ENCODE data around the gene DACT2. TPM values are rescaled to one million over a fixed set of nuclear protein-coding genes. Genes with fewer than 3 reads are reported as not detected.

Gene DACT2
- total RNA-seq, 1 experiment from 2014 or later = 4.9 TPM

GRCh38 chr6:168309183-168309582 is 10.4 kb downstream of the DACT2 start:
- no peak for TF ChIP-seq ZNF416 (CRISPR knock-in tag; IDR thresholded peaks at IDR 0.05)
- no peak for TF ChIP-seq IRF1 (CRISPR knock-in tag; IDR thresholded peaks at IDR 0.05)
- no peak for TF ChIP-seq FOXK1 (CRISPR knock-in tag; IDR thresholded peaks at IDR 0.05)
- TF ChIP-seq NFE2L1 (CRISPR knock-in tag; IDR thresholded peaks at IDR 0.05) = no peak
- no peak for TF ChIP-seq ZNF423 (CRISPR knock-in tag; IDR thresholded peaks at IDR 0.05)
- no peak for TF ChIP-seq PRDM15 (CRISPR knock-in tag; IDR thresholded peaks at IDR 0.05)
- no peak for TF ChIP-seq ZNF396 (CRISPR knock-in tag; IDR thresholded peaks at IDR 0.05; ENCODE audit: borderline replicate concordance)
- TF ChIP-seq ETV6 (CRISPR knock-in tag; IDR thresholded peaks at IDR 0.05) = no peak
- ChIA-PET CTCF (no interaction called here), POLR2A (no interaction called here)
- H3K4me1 Mint-ChIP-seq = peaks cover 32% of the 10 kb centered on the region
- no peak for DNase-seq (ENCODE audit: low spot score)
- no peaks in the 10 kb centered on the region for H3K27me3 Mint-ChIP-seq (ENCODE audit: low read depth)
- H3K27ac Mint-ChIP-seq = no peak overlapping the region
- no peak overlapping the region for H3K4me3 Mint-ChIP-seq
- no peaks in the 10 kb centered on the region for H3K9me3 Mint-ChIP-seq
- ATAC-seq = no peak
- no peaks in the 10 kb centered on the region for H3K36me3 Mint-ChIP-seq

GRCh38 chr6:168308390-168309144 is 11.0 kb downstream of the DACT2 start:
- H3K4me1 Mint-ChIP-seq = peaks cover 26% of the 10 kb centered on the region
- no peak overlapping the region for H3K4me3 Mint-ChIP-seq
- no peaks in the 10 kb centered on the region for H3K9me3 Mint-ChIP-seq
- TF ChIP-seq STAT6 (CRISPR knock-in tag; conservative IDR thresholded peaks at IDR 0.05; ENCODE audit: low read depth) = no peak
- TF ChIP-seq ZNF317 (CRISPR knock-in tag; IDR thresholded peaks at IDR 0.05; ENCODE audit: borderline replicate concordance, low read depth) = no peak
- TF ChIP-seq HMGA2 (CRISPR knock-in tag; IDR thresholded peaks at IDR 0.05) = no peak
- no peak for TF ChIP-seq CDX4 (CRISPR knock-in tag; IDR thresholded peaks at IDR 0.05; ENCODE audit: borderline replicate concordance)
- no peak for TF ChIP-seq CBFB (CRISPR knock-in tag; IDR thresholded peaks at IDR 0.05; ENCODE audit: low read depth)
- ChIA-PET CTCF (no interaction called here), POLR2A (no interaction called here)
- H3K36me3 Mint-ChIP-seq = no peaks in the 10 kb centered on the region
- no peaks in the 10 kb centered on the region for H3K27me3 Mint-ChIP-seq (ENCODE audit: low read depth)
- no peak overlapping the region for H3K27ac Mint-ChIP-seq
- no peak for DNase-seq (ENCODE audit: low spot score)
- no peak for ATAC-seq

GRCh38 chr6:168307695-168308021 is 11.9 kb downstream of the DACT2 start:
- H3K4me1 Mint-ChIP-seq = peaks cover 23% of the 10 kb centered on the region
- no peak overlapping the region for H3K4me3 Mint-ChIP-seq
- no peaks in the 10 kb centered on the region for H3K36me3 Mint-ChIP-seq
- H3K27me3 Mint-ChIP-seq (ENCODE audit: low read depth) = no peaks in the 10 kb centered on the region; the same call in 1 of the 2 replicates
- POLR2A ChIA-PET = no interaction called here
- H3K9me3 Mint-ChIP-seq = no peaks in the 10 kb centered on the region
- no peak overlapping the region for H3K27ac Mint-ChIP-seq
- CTCF ChIA-PET = no interaction called here
- no peak for ATAC-seq
- DNase-seq (ENCODE audit: low spot score) = no peak
- TF ChIP-seq ATF3 (CRISPR knock-in tag; conservative IDR thresholded peaks at IDR 0.05) (no peak), JAZF1 (CRISPR knock-in tag; IDR thresholded peaks at IDR 0.05) (no peak), TEAD4 (CRISPR knock-in tag; IDR thresholded peaks at IDR 0.05) (no peak), ZNF121 (CRISPR knock-in tag; IDR thresholded peaks at IDR 0.05) (no peak), ELF4 (CRISPR knock-in tag; IDR thresholded peaks at IDR 0.05; ENCODE audit: low read depth) (no peak), ETV6 (CRISPR knock-in tag; IDR thresholded peaks at IDR 0.05) (no peak), RELA (CRISPR knock-in tag; IDR thresholded peaks at IDR 0.05; ENCODE audit: borderline replicate concordance) (no peak), FOXJ3 (CRISPR knock-in tag; IDR thresholded peaks at IDR 0.05; ENCODE audit: borderline replicate concordance) (no peak), USF2 (CRISPR knock-in tag; IDR thresholded peaks at IDR 0.05) (no peak), CTCF (IDR thresholded peaks at IDR 0.05) (no peak), KAT7 (CRISPR knock-in tag; IDR thresholded peaks at IDR 0.05; ENCODE audit: borderline replicate concordance) (no peak)
